Measurements from ENCODE around the gene RARRES1. TPM values are rescaled to one million over a fixed set of nuclear protein-coding genes. Genes with fewer than 3 reads are reported as not detected.

The RARRES1 gene
- total RNA-seq, result 9.8 and 10.4 TPM in 2 replicates

GRCh38 chr3:158731938-158732855 lies at the start of gene RARRES1:
Gene RARRES1, minus strand, starts transcription at chr3:158732457. Its CDS starts 42 bp downstream, at chr3:158732415.
- no peak for DNase-seq (ENCODE audit: low read depth)
- peak within 1 kb of the TSS; percentile 62 for H3K4me3 ChIP-seq (ENCODE audit: low read depth, low read length)
- TF ChIP-seq CTCF (conservative IDR thresholded peaks at IDR 0.05; ENCODE audit: low read depth, low read length), result no peak

DNA sequence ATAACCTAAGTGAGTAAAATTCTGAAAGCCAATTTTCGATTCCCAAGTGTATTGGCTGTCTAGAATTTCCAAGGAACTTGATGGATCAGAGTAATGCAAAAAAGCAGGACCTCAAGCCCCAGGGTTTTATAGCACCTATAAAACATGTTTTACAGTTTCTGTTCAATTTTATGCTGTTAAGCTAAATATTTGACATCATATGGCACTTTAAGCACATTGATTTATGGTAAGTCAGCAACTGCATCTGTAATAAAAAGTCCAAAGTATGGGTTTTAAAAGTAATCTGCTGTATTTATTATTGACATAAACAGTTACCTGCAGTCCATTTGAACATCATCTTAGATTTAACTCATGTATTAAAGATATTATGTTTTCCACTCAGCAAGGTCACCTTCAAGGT lies 49.6 kb upstream of the RARRES1 start:
- no peak for DNase-seq (ENCODE audit: low read depth)
- no peak for TF ChIP-seq CTCF (conservative IDR thresholded peaks at IDR 0.05; ENCODE audit: low read depth, low read length)
- H3K4me3 ChIP-seq (ENCODE audit: low read depth, low read length), result no peak overlapping the region

DNA sequence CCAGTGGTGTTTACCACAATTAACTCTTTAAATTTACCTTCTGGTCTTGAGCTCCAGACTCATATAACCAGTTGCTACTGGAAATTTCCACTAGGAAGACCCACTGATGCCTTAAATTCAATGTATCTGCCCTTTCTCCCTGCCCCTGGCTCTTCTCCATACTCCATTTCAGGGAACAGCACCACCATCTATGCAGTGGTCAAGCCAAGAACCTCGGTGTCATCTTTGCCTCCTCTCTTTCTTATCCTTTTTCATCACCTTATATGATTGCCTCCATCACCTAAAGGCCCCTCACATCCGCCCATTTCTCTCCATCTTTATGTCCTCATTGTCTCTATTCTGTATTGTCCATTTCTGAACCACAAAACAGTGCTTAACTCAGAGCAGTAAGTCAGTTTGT lies 48.9 kb upstream of the RARRES1 start:
- H3K4me3 ChIP-seq (ENCODE audit: low read depth, low read length), result no peak overlapping the region
- peak; percentile 21 for TF ChIP-seq CTCF (conservative IDR thresholded peaks at IDR 0.05; ENCODE audit: low read depth, low read length)

DNA sequence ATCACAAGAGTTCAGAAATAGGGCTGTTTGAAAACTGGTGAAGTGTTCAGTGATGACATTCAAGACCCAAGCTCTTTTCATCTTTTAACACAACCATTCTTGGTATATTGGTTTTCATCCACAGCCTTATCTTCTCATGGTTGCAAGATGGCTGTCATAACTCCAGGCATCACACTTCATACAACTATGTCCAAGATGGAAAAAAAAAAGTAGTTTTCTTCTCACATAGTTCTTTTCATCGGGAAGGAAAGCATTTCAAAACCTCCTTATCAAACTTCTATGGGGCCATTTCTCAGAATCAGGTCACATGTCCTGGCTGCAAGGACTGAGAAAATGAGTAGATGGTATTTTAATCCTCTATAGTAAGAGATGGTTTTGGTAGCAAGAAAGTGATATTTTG lies 48.5 kb upstream of the RARRES1 start:
- no peak for TF ChIP-seq CTCF (conservative IDR thresholded peaks at IDR 0.05; ENCODE audit: low read depth, low read length)
- H3K4me3 ChIP-seq (ENCODE audit: low read depth, low read length), result no peak overlapping the region

More for the DNA sequence above, 48.9 kb upstream of the RARRES1 start:
- no peak for DNase-seq (ENCODE audit: low read depth)

GRCh38 chr3:158777161-158777873 lies 45.1 kb upstream of the RARRES1 start:
- no peak for DNase-seq (ENCODE audit: low read depth)
- no peak for TF ChIP-seq CTCF (conservative IDR thresholded peaks at IDR 0.05; ENCODE audit: low read depth, low read length)
- no peak overlapping the region for H3K4me3 ChIP-seq (ENCODE audit: low read depth, low read length)

More for the DNA sequence above, 48.5 kb upstream of the RARRES1 start:
- DNase-seq (ENCODE audit: low read depth), result no peak

DNA sequence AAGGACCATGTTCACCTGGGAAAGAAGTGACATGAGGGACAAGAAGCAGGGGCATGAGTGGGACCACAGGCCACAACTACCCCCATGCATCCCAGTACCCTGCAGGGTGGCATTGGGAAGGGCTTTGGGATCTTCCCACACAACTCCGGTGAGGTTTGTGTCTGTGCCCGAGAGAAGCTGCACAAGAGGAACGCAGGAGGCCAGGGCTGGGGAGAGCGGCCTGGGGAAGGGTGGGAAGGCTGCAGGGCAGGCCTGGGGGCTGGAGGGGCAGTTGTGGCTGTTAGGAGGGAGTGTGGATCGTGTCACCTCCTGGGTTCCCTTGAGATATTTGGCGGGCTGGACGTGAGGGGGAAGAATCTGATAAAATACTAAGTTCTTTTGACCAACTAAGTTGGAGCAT lies 44.3 kb upstream of the RARRES1 start:
- no peak for DNase-seq (ENCODE audit: low read depth)
- TF ChIP-seq CTCF (conservative IDR thresholded peaks at IDR 0.05; ENCODE audit: low read depth, low read length), result no peak

More for the DNA sequence above, 44.3 kb upstream of the RARRES1 start:
- H3K4me3 ChIP-seq (ENCODE audit: low read depth, low read length), result no peak overlapping the region
